GM23248 (cell line): ENCODE data around the gene PGAP3.

ENCODE experiments used
- EZH2 ChIP-seq: fragments of 200-600 bp; sonication (generic); IDR thresholded peaks from 2 replicates; pipeline ENCODE4 v1.6.1; 2018; ENCODE audit warnings: antibody characterized with exemption, mild to moderate bottlenecking; ENCODE audit not compliant: insufficient read depth, poor library complexity, severe bottlenecking
- EZH2phosphoT487 ChIP-seq: fragments of 200-600 bp; sonication (generic); IDR thresholded peaks from 2 replicates; pipeline ENCODE4 v1.6.1; 2018; ENCODE audit warnings: antibody characterized with exemption, moderate library complexity, mild to moderate bottlenecking, low read depth; ENCODE audit not compliant: insufficient read depth

GRCh38 chr17:39677542-39678339 is 10.1 kb downstream of the PGAP3 start:
- no peak for TF ChIP-seq EZH2phosphoT487
- TF ChIP-seq EZH2: no peak
